NT2/D1 (cell line): ENCODE results near the gene CEP78.

ENCODE experiments used
- SUZ12 ChIP-seq: IDR thresholded peaks from 2 replicates; pipeline ENCODE4 v1.6.1; 2011; ENCODE audit not compliant: insufficient read length, insufficient read depth; ENCODE audit errors: extremely low read depth
- YY1 ChIP-seq: IDR thresholded peaks from 2 replicates; pipeline ENCODE4 v1.6.1; 2011; ENCODE audit not compliant: insufficient read length, insufficient read depth
- ZNF274 ChIP-seq: IDR thresholded peaks from 2 replicates; pipeline ENCODE4 v1.6.1; 2011; ENCODE audit warnings: mild to moderate bottlenecking, low read depth, low read length

GRCh38 chr9:78286946-78287388 lies 51.1 kb downstream of the CEP78 start:
- TF ChIP-seq ZNF274 (no peak), YY1 (no peak), SUZ12 (no peak)
